Measurements from ENCODE around the gene TRIM8.

DNA sequence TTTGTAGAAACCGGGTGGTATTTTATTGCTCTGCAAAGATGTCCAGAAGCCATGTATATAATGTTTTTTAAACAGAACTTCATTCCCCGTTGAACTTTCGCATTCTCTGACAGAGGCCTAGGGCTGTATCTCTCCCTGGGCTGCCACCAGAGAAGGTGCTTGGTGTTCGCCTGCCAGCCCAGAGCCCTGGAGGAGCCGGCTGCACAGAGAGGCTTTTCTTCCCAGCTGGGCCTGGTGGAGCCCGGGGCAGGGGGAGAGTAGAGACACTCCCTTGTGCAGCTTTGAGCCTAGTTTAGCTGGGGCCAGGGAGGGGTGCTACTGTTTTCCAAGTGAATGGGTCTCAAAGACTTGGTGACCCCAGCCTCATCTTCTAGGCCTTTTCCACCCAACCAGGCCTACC, 13.6 kb upstream of the TRIM8 start:
- TF ChIP-seq, protein P1, sequence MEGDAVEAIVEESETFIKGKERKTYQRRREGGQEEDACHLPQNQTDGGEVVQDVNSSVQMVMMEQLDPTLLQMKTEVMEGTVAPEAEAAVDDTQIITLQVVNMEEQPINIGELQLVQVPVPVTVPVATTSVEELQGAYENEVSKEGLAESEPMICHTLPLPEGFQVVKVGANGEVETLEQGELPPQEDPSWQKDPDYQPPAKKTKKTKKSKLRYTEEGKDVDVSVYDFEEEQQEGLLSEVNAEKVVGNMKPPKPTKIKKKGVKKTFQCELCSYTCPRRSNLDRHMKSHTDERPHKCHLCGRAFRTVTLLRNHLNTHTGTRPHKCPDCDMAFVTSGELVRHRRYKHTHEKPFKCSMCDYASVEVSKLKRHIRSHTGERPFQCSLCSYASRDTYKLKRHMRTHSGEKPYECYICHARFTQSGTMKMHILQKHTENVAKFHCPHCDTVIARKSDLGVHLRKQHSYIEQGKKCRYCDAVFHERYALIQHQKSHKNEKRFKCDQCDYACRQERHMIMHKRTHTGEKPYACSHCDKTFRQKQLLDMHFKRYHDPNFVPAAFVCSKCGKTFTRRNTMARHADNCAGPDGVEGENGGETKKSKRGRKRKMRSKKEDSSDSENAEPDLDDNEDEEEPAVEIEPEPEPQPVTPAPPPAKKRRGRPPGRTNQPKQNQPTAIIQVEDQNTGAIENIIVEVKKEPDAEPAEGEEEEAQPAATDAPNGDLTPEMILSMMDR (IDR thresholded peaks at IDR 0.05 in 2 of 3, conservative IDR thresholded peaks at IDR 0.05 in 1 of 3; ENCODE audit: borderline replicate concordance in 1 of 3, insufficient read depth in 1 of 3, low read depth in 2 of 3, low read length in 2 of 3): no peak
- TF ChIP-seq POLR2A (IDR thresholded peaks at IDR 0.05; ENCODE audit: borderline replicate concordance, extremely low read depth, insufficient read depth, insufficient read length) (no peak), EGR1 (IDR thresholded peaks at IDR 0.05; ENCODE audit: low read depth) (no peak), FOSL1 (IDR thresholded peaks at IDR 0.05; ENCODE audit: low read depth) (no peak), EZH2 (IDR thresholded peaks at IDR 0.05) (no peak)
- TF ChIP-seq, protein P2, sequence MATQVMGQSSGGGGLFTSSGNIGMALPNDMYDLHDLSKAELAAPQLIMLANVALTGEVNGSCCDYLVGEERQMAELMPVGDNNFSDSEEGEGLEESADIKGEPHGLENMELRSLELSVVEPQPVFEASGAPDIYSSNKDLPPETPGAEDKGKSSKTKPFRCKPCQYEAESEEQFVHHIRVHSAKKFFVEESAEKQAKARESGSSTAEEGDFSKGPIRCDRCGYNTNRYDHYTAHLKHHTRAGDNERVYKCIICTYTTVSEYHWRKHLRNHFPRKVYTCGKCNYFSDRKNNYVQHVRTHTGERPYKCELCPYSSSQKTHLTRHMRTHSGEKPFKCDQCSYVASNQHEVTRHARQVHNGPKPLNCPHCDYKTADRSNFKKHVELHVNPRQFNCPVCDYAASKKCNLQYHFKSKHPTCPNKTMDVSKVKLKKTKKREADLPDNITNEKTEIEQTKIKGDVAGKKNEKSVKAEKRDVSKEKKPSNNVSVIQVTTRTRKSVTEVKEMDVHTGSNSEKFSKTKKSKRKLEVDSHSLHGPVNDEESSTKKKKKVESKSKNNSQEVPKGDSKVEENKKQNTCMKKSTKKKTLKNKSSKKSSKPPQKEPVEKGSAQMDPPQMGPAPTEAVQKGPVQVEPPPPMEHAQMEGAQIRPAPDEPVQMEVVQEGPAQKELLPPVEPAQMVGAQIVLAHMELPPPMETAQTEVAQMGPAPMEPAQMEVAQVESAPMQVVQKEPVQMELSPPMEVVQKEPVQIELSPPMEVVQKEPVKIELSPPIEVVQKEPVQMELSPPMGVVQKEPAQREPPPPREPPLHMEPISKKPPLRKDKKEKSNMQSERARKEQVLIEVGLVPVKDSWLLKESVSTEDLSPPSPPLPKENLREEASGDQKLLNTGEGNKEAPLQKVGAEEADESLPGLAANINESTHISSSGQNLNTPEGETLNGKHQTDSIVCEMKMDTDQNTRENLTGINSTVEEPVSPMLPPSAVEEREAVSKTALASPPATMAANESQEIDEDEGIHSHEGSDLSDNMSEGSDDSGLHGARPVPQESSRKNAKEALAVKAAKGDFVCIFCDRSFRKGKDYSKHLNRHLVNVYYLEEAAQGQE (IDR thresholded peaks at IDR 0.05; ENCODE audit: low read depth): no peak
